DMS153 treated with DMSO at 0.1 percent for 48 hours (cell line): ENCODE measurements around the gene CENPE.
"Not testable (repeated sequence)": the region's sequence is repeated elsewhere in the genome, so short reads cannot be mapped to it uniquely, and the experiment has no call there.

ENCODE experiments used
- DNase-seq: peaks from one replicate; lab custom pipeline; 2025; ENCODE audit not compliant: unreplicated experiment; lab: John Stamatoyannopoulos, UW

The CENPE gene, protein sequence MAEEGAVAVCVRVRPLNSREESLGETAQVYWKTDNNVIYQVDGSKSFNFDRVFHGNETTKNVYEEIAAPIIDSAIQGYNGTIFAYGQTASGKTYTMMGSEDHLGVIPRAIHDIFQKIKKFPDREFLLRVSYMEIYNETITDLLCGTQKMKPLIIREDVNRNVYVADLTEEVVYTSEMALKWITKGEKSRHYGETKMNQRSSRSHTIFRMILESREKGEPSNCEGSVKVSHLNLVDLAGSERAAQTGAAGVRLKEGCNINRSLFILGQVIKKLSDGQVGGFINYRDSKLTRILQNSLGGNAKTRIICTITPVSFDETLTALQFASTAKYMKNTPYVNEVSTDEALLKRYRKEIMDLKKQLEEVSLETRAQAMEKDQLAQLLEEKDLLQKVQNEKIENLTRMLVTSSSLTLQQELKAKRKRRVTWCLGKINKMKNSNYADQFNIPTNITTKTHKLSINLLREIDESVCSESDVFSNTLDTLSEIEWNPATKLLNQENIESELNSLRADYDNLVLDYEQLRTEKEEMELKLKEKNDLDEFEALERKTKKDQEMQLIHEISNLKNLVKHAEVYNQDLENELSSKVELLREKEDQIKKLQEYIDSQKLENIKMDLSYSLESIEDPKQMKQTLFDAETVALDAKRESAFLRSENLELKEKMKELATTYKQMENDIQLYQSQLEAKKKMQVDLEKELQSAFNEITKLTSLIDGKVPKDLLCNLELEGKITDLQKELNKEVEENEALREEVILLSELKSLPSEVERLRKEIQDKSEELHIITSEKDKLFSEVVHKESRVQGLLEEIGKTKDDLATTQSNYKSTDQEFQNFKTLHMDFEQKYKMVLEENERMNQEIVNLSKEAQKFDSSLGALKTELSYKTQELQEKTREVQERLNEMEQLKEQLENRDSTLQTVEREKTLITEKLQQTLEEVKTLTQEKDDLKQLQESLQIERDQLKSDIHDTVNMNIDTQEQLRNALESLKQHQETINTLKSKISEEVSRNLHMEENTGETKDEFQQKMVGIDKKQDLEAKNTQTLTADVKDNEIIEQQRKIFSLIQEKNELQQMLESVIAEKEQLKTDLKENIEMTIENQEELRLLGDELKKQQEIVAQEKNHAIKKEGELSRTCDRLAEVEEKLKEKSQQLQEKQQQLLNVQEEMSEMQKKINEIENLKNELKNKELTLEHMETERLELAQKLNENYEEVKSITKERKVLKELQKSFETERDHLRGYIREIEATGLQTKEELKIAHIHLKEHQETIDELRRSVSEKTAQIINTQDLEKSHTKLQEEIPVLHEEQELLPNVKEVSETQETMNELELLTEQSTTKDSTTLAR (N-terminal part only)

DNA sequence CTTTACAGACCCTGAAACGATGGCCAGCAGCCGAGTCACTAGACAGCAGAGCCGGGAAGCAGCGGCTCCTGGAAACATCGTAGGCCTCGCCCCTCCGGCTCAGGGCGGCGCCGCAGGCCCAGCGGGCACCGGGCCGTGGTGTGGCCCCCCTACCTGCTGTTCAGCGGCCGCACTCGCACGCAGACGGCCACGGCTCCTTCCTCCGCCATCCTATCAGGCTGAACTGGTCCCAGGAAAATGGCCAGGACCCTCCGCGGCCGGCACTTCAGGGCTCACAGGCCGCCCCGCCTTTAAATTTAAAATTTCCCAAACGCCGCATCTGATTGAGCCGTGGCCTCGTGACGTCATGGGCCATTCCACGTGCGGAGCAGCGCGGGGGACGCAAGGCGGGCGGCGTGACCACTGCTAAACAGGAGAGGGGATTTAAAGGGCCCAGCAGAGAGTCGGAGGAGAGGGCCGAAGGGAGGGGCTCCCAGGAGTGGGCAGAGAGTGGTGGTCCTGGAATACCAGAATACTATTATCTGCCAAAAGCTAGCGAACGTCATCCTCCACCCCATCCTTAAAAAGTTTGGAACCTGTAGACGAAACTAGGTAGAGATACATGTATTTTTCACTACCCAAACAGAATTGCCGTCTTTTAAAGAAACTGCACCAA lies at the start of gene CENPE:
TSS of gene CENPE (minus strand) at position 233 of the 655 bp plus-strand sequence. CDS start at position 209, 24 bp downstream.
- DNase-seq = peak; percentile 68

DNA sequence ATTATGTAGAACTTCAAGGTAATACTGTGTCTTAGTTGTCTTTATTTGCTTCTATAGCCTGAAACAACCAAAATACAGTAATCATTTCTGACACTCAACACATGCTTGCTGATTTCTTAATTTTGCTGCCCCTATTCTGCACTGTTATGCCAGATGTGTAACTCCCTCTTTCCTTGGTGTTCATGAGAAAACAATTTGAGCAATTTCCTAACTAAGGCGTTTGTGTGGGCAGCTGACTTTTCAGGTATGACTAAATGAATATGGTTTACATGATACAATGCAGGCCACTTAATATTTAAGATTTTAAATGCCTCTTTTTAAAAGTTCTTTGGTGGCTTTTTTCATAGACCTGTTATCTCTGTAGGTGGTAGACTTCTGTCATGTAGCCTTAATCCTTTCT lies 46.1 kb upstream of the CENPE start:
- DNase-seq = no peak

GRCh38 chr4:103230938-103231337 lies 32.8 kb upstream of the CENPE start:
- DNase-seq = not testable (repeated sequence)

GRCh38 chr4:103223556-103223955 lies 25.4 kb upstream of the CENPE start:
- not testable (repeated sequence) for DNase-seq

GRCh38 chr4:103207673-103208072 lies 9.5 kb upstream of the CENPE start:
- DNase-seq = peak; percentile 34

DNA sequence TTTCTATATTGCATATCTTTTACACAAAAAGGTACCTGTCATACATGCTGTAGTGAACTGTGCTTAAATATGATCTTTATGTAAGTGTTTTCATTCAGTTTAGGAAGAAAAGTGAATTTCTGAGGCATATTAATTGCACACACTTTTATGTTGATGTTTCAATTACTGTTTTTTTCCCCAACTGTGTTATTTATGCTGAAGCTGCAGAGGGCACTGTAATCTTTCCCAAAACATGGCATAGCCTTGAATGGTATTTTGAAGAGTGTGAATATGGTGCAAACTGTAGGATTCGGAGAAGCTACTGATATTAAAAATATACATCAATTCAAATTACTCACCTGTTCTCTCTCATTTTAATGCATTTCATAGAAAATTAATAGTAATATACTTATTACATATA lies 6.0 kb upstream of the CENPE start:
- DNase-seq = peak; percentile 2

DNA sequence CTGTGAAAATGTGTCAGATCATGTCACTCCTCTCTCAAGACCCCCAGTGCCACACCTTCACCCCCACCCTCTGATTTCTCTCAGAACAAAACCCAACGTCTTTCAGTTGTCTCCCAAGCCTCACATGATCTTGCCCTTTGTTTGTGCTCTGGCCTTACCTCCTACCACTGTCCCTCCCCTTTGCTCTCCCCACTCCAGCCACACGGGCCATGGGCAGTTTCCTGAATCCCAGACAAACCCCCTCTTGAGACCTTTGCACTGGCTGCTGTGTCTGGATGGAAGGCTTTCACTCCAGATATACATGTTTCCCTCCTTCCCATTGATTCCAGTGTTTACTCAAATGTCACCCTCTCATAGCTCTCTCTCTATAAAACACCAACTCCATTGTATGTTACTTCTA lies 3.6 kb upstream of the CENPE start:
- DNase-seq = no peak

DNA sequence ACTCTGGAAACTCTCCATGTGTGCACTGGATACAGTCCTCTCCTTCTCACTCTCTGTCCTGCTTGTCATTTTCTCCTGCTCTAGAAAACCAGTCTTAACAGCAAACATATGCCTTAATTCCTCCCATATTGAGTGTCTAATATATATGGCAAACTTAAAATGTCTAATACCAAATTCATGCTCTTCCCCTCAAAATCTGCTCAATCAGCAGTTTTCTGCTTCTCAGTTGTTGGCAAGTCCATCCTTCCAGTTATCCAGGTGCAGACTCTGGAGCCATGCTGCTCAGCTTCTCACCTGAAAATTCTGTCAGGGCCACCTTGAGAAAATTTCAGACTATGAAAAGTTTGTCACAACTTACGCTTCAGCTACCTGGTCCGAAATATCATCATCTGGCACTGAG lies 3.1 kb upstream of the CENPE start:
- DNase-seq = no peak

GRCh38 chr4:103199009-103199408 lies 866 bp upstream of the CENPE start:
- no peak for DNase-seq

- DNase-seq = peak; percentile 55
Observed at GRCh38 chr4:103197765-103198110, 405 bp downstream of the CENPE start.

DNA sequence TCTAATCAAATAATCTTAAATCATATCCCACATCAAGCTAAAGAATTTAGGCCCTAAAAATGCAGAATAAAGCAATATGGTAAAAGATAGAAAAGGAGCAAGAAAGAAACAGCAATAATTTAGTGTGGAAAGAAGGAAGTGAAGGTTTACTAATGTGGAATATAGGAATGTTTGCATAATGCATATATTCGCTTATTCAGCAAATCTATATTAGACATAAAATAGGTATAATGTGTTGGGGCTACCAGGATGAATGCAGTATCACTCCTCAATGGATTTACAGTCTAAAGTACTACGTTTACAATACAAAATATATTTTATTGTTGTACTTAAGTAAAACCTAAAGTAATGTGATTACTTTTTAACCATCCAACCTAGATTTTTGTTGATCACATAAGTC lies 4.7 kb downstream of the CENPE start:
- DNase-seq = no peak

DNA sequence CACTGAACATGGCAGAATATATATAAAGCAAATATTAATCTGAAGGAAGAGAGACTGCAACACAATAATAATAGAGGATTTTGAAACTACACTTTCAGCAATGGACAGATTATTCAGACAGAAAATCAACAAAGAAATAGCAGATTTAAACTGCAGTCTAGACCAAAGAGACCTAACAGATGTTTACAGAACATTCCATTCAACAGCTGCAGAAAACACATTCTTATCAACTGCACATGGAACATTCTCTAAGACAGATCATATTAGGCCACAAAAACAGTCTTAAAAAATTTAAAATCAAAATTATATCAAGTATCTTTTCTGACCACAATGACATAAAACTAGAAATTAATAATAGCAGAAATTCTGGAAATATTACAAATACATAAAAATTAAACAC lies 27.1 kb downstream of the CENPE start:
- DNase-seq = no peak

DNA sequence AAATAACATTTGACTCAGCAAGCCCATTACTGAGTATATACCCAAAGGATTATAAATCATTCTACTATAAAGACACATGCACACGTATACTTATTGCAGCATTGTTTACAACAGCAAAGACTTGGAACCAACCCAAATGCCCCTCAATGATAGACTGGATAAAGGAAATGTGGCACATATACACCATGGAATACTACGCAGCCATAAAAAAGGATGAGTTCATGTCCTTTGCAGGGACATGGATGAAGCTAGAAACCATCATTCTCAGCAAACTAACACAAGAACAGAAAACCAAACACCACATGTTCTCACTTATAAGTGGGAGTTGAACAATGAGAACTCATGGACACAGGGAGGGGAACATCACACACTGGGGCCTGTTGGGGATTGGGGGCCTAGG lies 28.4 kb downstream of the CENPE start:
- not testable (repeated sequence) for DNase-seq

DNA sequence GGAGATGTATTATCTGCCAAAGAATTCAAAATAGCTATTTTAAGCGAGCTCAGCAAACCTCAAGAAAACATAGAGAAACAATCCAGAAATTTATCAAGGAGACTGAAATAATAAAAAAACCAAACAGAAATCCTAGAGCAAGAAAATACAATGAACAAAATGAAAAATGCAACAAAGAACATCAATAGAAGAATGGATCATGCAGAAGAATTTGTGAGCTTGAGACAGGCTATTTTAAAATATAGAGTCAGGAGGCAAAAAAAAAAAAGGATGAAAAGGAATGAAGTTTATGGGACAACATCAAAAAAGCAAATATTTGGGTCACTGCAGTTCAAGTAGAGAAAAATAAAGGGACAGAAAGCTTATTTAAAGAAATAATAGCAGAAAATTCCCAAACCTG lies 29.1 kb downstream of the CENPE start:
- DNase-seq = no peak

GRCh38 chr4:103162176-103162575 lies 36.0 kb downstream of the CENPE start:
- no peak for DNase-seq

DNA sequence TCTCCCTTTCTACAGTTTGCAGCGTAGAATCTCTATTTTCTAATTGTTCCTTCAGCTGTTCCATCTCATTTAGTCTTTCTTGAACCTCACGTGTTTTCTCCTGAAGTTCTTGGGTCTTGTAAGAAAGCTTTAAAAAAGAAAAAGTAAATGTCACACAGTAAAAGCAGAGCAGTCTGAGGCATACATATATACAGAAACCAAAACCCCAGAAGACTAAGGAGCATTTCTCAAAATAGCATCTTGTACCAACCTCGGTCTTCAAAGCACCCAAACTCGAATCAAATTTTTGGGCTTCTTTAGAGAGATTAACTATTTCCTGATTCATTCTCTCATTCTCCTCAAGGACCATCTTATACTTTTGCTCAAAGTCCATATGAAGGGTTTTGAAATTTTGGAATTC lies 39.4 kb downstream of the CENPE start:
- DNase-seq = no peak

DNA sequence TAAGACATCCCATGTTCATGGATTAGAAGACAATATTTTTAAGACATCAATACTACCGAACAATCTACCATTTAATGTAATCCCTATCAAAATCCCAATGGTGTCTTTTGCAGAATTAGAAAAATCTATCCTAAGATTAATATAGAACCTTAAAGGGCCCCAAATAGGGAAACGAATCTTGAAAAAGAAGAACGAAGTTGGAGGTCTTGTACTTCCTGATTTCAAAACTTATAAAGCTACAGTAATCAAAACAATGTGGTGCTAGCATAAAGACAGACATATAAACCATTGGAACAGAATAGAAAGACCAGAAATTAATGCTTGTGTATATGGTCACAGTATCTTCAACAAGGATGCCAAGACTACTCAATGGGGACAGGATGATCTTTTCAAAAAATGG lies 42.0 kb downstream of the CENPE start:
- DNase-seq = no peak

- no peak for DNase-seq
Observed at GRCh38 chr4:103152381-103152780, 45.8 kb downstream of the CENPE start.

- no peak for DNase-seq
Observed at GRCh38 chr4:103150677-103151076, 47.5 kb downstream of the CENPE start.

- no peak for DNase-seq
Observed at GRCh38 chr4:103144926-103145325, 53.2 kb downstream of the CENPE start.

DNA sequence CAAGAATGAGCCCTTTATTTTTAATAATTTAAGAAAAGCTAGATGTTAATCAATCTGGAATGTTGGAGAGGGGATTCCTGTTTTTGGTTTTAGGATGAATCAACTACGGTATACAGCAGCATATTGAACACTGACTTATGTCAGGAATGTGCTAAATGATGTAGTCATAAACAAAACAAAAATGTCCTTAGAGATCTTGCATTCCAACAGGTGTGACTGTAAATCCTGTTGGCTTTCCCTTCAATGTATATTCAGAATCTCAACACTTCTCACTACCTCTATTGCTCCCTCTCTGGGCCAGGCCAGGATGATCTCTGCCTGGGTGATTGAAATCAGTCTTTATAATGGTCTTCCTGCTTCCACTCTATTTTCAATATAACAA lies 60.7 kb downstream of the CENPE start:
- no peak for DNase-seq
